ENCODE results near the gene FBXO30.

- no peak for TF ChIP-seq CTCF (IDR thresholded peaks at IDR 0.05; ENCODE audit: borderline replicate concordance, extremely low read depth, low read length, poor library complexity, severe bottlenecking)
- no peak for TF ChIP-seq EZH2 (IDR thresholded peaks at IDR 0.05; ENCODE audit: borderline replicate concordance, low read depth, low read length, severe bottlenecking)
These were observed 29.9 kb downstream of the FBXO30 start for GRCh38 chr6:145784683-145785082.
